PFSK-1 (cell line): Measurements from ENCODE around the gene RBBP8NL.

ENCODE experiments used
- FOXP2 ChIP-seq: optimal IDR thresholded peaks from 2 replicates; pipeline ENCODE3; 2011; ENCODE audit warnings: borderline replicate concordance, control low read depth, inconsistent platforms; ENCODE audit not compliant: insufficient read depth; ENCODE audit errors: extremely low read length, extremely low read depth
- POLR2AphosphoS5 ChIP-seq: IDR thresholded peaks from 2 replicates; pipeline ENCODE4 v1.6.1; 2012; ENCODE audit warnings: low read depth, mild to moderate bottlenecking, control low read depth, low read length, moderate library complexity
- SIN3A ChIP-seq: IDR thresholded peaks from 2 replicates; pipeline ENCODE4 v1.6.1; 2012; ENCODE audit warnings: mild to moderate bottlenecking, low read length, moderate library complexity, borderline replicate concordance; ENCODE audit not compliant: insufficient read depth
- TAF1 ChIP-seq: IDR thresholded peaks from 2 replicates; pipeline ENCODE4 v1.6.1; 2012; ENCODE audit warnings: low read length, control low read depth, borderline replicate concordance; ENCODE audit not compliant: insufficient read depth
- TF ChIP-seq, protein P1 (sequence below), 2 experiments: IDR thresholded peaks; 2 replicates each; pipeline versions ENCODE4 v1.6.1 to v1.8.0; 2011 to 2012; ENCODE audit warnings: low read depth in 2 of 2, low read length in 2 of 2, control low read depth in 1 of 2, inconsistent platforms in 1 of 2, mild to moderate bottlenecking in 1 of 2, moderate library complexity in 1 of 2; ENCODE audit not compliant: insufficient read depth in 1 of 2

RBBP8NL gene

DNA sequence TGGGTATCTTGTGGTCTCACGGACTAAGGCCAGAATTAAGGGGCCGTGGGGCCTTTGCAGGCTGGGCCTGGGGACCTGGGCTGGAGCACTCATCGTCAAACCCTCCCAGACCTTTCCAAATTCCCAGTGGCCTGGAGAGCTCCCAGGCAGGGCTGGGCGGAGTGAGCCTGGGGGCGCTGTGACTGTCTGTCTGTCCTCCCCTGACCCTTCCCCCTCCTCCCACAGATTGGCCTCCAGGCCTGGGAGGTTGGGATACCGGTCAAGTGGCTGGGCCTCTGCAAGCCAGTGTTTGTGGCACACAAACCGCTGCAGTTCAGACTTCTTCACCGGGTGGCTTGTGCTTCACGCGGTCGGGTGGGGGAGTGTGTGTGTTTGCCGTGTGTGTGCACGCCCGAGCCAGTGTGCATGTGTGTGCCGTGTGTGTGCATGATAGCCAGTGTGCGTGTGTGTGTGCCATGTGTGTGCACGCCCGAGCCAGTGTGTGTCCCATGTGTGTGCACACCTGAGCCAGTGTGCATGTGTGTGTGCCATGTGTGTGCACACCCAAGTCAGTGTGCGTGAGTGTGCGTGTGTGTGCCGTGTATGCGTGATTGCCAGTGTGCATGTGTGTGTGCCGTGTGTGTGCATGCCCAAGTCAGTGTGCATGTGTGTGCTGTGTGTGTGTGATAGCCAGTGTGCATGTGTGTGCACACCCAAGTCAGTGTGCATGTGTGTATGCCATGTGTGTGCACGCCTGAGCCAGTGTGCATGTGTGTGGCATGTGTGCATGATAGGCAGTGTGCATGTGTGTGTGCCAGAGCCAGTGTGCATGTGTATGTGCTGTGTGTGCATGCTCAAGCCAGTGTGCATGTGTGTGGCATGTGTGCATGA is 6.3 kb downstream of the RBBP8NL start:
- TF ChIP-seq TAF1 (no peak), FOXP2 (no peak), POLR2AphosphoS5 (no peak), SIN3A (no peak)
- TF ChIP-seq, protein P1, sequence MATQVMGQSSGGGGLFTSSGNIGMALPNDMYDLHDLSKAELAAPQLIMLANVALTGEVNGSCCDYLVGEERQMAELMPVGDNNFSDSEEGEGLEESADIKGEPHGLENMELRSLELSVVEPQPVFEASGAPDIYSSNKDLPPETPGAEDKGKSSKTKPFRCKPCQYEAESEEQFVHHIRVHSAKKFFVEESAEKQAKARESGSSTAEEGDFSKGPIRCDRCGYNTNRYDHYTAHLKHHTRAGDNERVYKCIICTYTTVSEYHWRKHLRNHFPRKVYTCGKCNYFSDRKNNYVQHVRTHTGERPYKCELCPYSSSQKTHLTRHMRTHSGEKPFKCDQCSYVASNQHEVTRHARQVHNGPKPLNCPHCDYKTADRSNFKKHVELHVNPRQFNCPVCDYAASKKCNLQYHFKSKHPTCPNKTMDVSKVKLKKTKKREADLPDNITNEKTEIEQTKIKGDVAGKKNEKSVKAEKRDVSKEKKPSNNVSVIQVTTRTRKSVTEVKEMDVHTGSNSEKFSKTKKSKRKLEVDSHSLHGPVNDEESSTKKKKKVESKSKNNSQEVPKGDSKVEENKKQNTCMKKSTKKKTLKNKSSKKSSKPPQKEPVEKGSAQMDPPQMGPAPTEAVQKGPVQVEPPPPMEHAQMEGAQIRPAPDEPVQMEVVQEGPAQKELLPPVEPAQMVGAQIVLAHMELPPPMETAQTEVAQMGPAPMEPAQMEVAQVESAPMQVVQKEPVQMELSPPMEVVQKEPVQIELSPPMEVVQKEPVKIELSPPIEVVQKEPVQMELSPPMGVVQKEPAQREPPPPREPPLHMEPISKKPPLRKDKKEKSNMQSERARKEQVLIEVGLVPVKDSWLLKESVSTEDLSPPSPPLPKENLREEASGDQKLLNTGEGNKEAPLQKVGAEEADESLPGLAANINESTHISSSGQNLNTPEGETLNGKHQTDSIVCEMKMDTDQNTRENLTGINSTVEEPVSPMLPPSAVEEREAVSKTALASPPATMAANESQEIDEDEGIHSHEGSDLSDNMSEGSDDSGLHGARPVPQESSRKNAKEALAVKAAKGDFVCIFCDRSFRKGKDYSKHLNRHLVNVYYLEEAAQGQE (IDR thresholded peaks at IDR 0.05; ENCODE audit: insufficient read depth in 1 of 2, low read depth in 2 of 2, low read length in 2 of 2), result no peak

DNA sequence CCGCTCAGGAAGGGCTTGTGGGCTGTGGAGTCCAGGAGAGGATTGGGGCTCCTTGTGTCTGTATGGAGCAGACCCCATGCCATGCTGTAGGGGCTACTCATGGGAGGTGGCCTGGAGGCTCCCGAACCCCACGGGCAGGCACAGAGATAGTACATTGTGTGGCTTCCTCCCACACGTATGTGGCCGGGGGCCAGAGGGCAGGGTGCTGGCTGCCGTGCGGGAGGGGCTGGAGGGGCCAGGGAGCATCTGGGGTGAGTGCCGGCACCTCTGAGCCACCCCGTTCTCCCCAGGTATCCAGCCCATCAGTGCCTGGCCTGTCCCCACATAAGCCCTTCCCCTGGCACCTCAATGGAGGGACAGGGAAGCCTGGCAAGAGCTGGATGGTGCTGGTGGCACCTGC is 7.6 kb downstream of the RBBP8NL start:
- TF ChIP-seq FOXP2, result no peak
- no peak for TF ChIP-seq POLR2AphosphoS5
- TF ChIP-seq TAF1, result no peak
- TF ChIP-seq SIN3A, result no peak
- TF ChIP-seq, protein P1 (IDR thresholded peaks at IDR 0.05; ENCODE audit: insufficient read depth in 1 of 2, low read depth in 2 of 2, low read length in 2 of 2), result no peak

DNA sequence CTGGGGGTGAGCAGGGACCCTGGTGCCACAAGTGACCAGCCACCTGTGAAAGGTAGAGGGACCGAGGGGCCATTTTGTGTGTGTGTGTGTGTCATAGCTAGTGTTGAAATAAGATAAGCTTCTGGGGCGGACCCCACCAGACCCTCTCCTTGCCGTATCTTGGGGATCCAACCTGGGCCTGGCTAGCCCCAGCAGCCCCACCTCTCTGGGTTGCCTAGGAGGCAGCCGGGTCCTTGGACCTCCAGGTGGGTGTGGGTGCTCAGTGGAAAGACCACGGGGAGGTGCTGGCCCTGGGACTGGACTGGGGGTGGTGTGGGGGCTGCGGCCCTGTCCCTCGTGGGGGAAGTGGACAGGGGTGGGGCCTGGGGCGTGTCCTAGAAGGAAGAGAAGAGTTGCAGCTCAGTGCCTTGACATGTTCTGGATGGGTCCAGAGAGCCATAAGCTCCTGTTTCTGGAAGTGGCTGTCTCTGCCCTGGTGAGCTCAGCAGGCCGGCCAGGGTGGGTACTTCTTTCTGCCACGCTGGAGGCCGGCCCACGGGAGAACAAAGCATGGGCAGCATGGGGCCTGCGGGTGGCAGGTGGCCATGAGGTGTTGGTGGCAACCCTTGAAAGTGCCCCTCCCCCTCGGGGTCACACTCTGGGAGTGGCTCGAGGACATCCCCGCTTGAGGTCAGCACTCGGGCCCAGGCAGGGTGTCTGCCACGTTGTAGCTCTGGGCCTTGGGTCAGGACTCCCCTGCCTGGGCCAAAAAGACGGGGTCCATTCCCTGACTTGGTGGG is 8.4 kb downstream of the RBBP8NL start:
- TF ChIP-seq SIN3A (no peak), FOXP2 (no peak), TAF1 (no peak), POLR2AphosphoS5 (no peak)
- TF ChIP-seq, protein P1 (IDR thresholded peaks at IDR 0.05; ENCODE audit: insufficient read depth in 1 of 2, low read depth in 2 of 2, low read length in 2 of 2), result no peak

DNA sequence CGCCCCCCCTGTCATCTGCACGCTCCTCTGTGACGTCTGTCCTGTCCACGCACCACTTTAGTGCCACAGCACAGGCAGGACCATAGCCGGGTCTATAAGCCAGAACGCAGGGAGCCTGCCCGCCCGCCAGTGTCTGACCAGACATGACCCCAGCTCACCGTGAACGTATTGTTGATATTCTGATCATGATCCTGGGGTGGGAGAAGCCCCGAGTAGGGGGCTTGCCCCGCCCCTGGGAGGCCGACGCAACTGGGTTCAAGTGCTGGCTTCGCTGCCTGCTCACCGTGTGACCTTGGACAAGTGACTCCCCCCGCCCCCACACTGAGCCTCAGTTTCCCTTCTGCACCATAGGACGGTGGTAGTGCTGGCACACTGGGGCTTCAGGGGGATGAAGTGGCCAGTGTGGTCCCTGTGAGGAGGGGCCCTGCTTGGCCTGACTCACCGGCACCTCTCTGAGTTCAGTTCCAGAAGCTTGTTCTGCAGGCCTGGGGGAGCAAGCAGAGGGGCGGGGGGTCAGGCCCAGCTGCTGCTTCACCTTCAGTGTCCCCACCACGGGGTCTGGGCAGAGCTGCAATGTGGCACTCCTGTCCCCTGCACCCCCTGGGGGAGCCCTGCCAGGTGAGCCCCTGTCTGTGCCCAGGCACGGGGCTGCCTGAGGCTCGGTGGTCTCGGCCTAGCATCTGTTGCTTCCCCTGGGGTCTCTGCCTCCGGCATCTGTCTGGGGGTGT is 9.2 kb downstream of the RBBP8NL start:
- no peak for TF ChIP-seq TAF1
- TF ChIP-seq POLR2AphosphoS5, result no peak
- TF ChIP-seq SIN3A, result no peak
- TF ChIP-seq, protein P1 (IDR thresholded peaks at IDR 0.05; ENCODE audit: insufficient read depth in 1 of 2, low read depth in 2 of 2, low read length in 2 of 2), result no peak
